Activated CD4-positive, alpha-beta T cell treated with anti-CD3 and anti-CD28 coated beads for 36 hours (primary cell): Measurements from ENCODE around the gene L3MBTL4. TPM values are rescaled to one million over a fixed set of nuclear protein-coding genes. Genes with fewer than 3 reads are reported as not detected.

Experiments used
- ATAC-seq: fragments of 200-7000 bp; cut with Tn5 transposase; one replicate; pipeline ENCODE4 v1.10.0; 2021; ENCODE audit warnings: mild to moderate bottlenecking, moderate library complexity
- CTCF ChIA-PET: fragments of 350-600 bp; sonication (Branson Sonifier 250); formaldehyde crosslinking; loops from one replicate; lab custom pipeline; 2021; ENCODE audit warnings: antibody characterized with exemption; lab: Charles Lee
- POLR2A ChIA-PET: fragments of 350-600 bp; sonication (Branson Sonifier 250); formaldehyde crosslinking; loops from one replicate; lab custom pipeline; 2021; ENCODE audit warnings: antibody characterized with exemption, inconsistent platforms; lab: Charles Lee
- DNase-seq: peaks from one replicate; pipeline ENCODE4 v3.0.0-alpha.2; 2020
- H3K27ac Mint-ChIP-seq: one replicate; pipeline ENCODE4 v1.8.0; 2021; ENCODE audit warnings: mixed read lengths
- H3K27me3 Mint-ChIP-seq: one replicate; pipeline ENCODE4 v1.8.0; 2021; ENCODE audit warnings: mixed read lengths
- H3K36me3 Mint-ChIP-seq: one replicate; pipeline ENCODE4 v1.8.0; 2021; ENCODE audit warnings: low read depth, mixed read lengths
- H3K4me1 Mint-ChIP-seq: one replicate; pipeline ENCODE4 v1.8.0; 2021; ENCODE audit warnings: mixed read lengths
- H3K4me3 Mint-ChIP-seq: one replicate; pipeline ENCODE4 v1.8.0; 2021; ENCODE audit warnings: mild to moderate bottlenecking, moderate library complexity, mixed read lengths
- H3K9me3 Mint-ChIP-seq: one replicate; pipeline ENCODE4 v1.8.0; 2021; ENCODE audit warnings: low read depth, mixed read lengths
- intact Hi-C, 2 experiments: fragments of 100-400 bp; cut with DNase I in 1 of 2; cut with micrococcal nuclease in 1 of 2; formaldehyde crosslinking; loops; one replicate each; pipeline versions ENCODE4 v1.14.2 to v1.15.1; 2022 to 2024; cut with DNase I, micrococcal nuclease
- microRNA-seq: library from miRNA; unstranded; fragments of <30 nt; microRNA quantifications from one replicate; pipeline ENCODE4 v1.2.0, GENCODE V29; 2021; ENCODE audit warnings: borderline replicate concordance
- total RNA-seq, 2 experiments: library from RNA; stranded (reverse); gene quantifications; one replicate each; pipeline ENCODE4 v1.2.3, GENCODE V29; 2021

The L3MBTL4 gene
- total RNA-seq, 2 experiments from 2014 or later, result 0.11 to 0.21 TPM

GRCh38 chr18:5909125-5909524 lies 505.6 kb downstream of the L3MBTL4 start:
- POLR2A ChIA-PET, result no interaction called here
- ATAC-seq (no peak), DNase-seq (no peak)
- intact Hi-C loops, result no loop called here
- Mint-ChIP-seq H3K9me3 (no peaks in the 10 kb centered on the region), H3K4me1 (no peaks in the 10 kb centered on the region), H3K4me3 (no peak overlapping the region), H3K27me3 (peaks cover 14% of the 10 kb centered on the region), H3K27ac (no peak overlapping the region), H3K36me3 (no peaks in the 10 kb centered on the region)
- CTCF ChIA-PET, result interaction anchor here (0.5 kb wide), 1 partner anchor 287 kb away, joined by 3 read pairs; no protein-coding TSS in a partner anchor

Small RNA genes lying within 50 kb of the gene (microRNA-seq; reads per million reads assigned to microRNA genes)
- not detected for gene MIR4317
